Measurements from ENCODE around the gene SSB.
A peak's percentile ranks its signal among the peaks of the same experiment; 100 is the strongest.
"Not testable (repeated sequence)": the region's sequence is repeated elsewhere in the genome, so short reads cannot be mapped to it uniquely, and the experiment has no call there.

SSB gene

GRCh38 chr2:169781249-169782013, 17.2 kb upstream of the SSB start:
- no peak for DNase-seq (ENCODE audit: low spot score)

GRCh38 chr2:169782513-169782912, 16.2 kb upstream of the SSB start:
- peak; percentile 17 for DNase-seq (ENCODE audit: low spot score)

- DNase-seq (ENCODE audit: low spot score) = no peak
These were observed 8.1 kb upstream of the SSB start for GRCh38 chr2:169790581-169790980.

GRCh38 chr2:169795181-169795580, 3.5 kb upstream of the SSB start:
- DNase-seq (ENCODE audit: low spot score) = no peak

GRCh38 chr2:169796441-169796840, 2.2 kb upstream of the SSB start:
- no peak for DNase-seq (ENCODE audit: low spot score)

- no peak for DNase-seq (ENCODE audit: low spot score)
These were observed 1.1 kb upstream of the SSB start for GRCh38 chr2:169797601-169798000.

GRCh38 chr2:169798397-169798717, 314 bp upstream of the SSB start:
- DNase-seq (ENCODE audit: low spot score) = no peak

- DNase-seq (ENCODE audit: low spot score) = no peak
These were observed 4.8 kb downstream of the SSB start for GRCh38 chr2:169803480-169803879.

- DNase-seq (ENCODE audit: low spot score) = no peak
These were observed 7.9 kb downstream of the SSB start for GRCh38 chr2:169806586-169806985.

- DNase-seq (ENCODE audit: low spot score) = no peak
These were observed 9.6 kb downstream of the SSB start for GRCh38 chr2:169808221-169808620.

- DNase-seq (ENCODE audit: low spot score) = no peak
These were observed 17.2 kb downstream of the SSB start for GRCh38 chr2:169815849-169816248.

- not testable (repeated sequence) for DNase-seq (ENCODE audit: low spot score)
These were observed 18.3 kb downstream of the SSB start for GRCh38 chr2:169816961-169817360.

GRCh38 chr2:169817369-169817768, 18.7 kb downstream of the SSB start:
- not testable (repeated sequence) for DNase-seq (ENCODE audit: low spot score)

GRCh38 chr2:169818241-169818640, 19.6 kb downstream of the SSB start:
- no peak for DNase-seq (ENCODE audit: low spot score)

GRCh38 chr2:169819106-169819505, 20.4 kb downstream of the SSB start:
- no peak for DNase-seq (ENCODE audit: low spot score)

GRCh38 chr2:169820101-169820500, 21.4 kb downstream of the SSB start:
- not testable (repeated sequence) for DNase-seq (ENCODE audit: low spot score)

- no peak for DNase-seq (ENCODE audit: low spot score)
These were observed 23.4 kb downstream of the SSB start for GRCh38 chr2:169822036-169822435.

- DNase-seq (ENCODE audit: low spot score) = no peak
These were observed 24.2 kb downstream of the SSB start for GRCh38 chr2:169822785-169823392.

- DNase-seq (ENCODE audit: low spot score) = no peak
These were observed 25.3 kb downstream of the SSB start for GRCh38 chr2:169823996-169824372.

- DNase-seq (ENCODE audit: low spot score) = peak; percentile 95
These were observed 26.0 kb downstream of the SSB start, which contains the start of gene METTL5 for GRCh38 chr2:169824373-169825333. METTL5 (minus strand) TSS chr2:169824905; CDS start chr2:169824597, 308 bp downstream.

- peak; percentile 96 for DNase-seq (ENCODE audit: low spot score)
These were observed 28.8 kb downstream of the SSB start, which contains the start of gene UBR3 for GRCh38 chr2:169827272-169828140. UBR3 (plus strand) TSS chr2:169827454; CDS start chr2:169827508, 54 bp downstream.
